Esophagus muscularis mucosa (tissue), 4 donors: ENCODE results near the gene LENG1. TPM values are rescaled to one million over a fixed set of nuclear protein-coding genes. Genes with fewer than 3 reads are reported as not detected.
"Not testable (repeated sequence)": the region's sequence is repeated elsewhere in the genome, so short reads cannot be mapped to it uniquely, and the experiment has no call there.

Experiments
- DNase-seq: peaks from one replicate; pipeline ENCODE4 v3.0.0-alpha.2; 2017; ENCODE audit errors: extremely low spot score
- H3K27ac ChIP-seq, 4 donors: fragments of 200-600 bp; sonication (generic); replicated peaks in 1 of 4; 1 replicate in 3 of 4; 2 replicates in 1 of 4; pipeline ENCODE4 v1.5.1; 2016 to 2019; ENCODE audit warnings: mild to moderate bottlenecking in 1 of 4
- H3K27me3 ChIP-seq, 4 donors: fragments of 200-600 bp; sonication (generic); one replicate each; pipeline versions ENCODE4 v1.5.1 to v1.6.0; 2016 to 2019
- H3K36me3 ChIP-seq, 4 donors: fragments of 200-600 bp; sonication (generic); one replicate each; pipeline ENCODE4 v1.5.1; 2016 to 2019
- H3K4me1 ChIP-seq, 4 donors: fragments of 200-600 bp; sonication (generic); one replicate each; pipeline ENCODE4 v1.5.1; 2016 to 2019
- H3K4me3 ChIP-seq, 4 donors: fragments of 200-600 bp; sonication (generic); 1 replicate in 2 of 4; 2 replicates in 2 of 4; pipeline ENCODE4 v1.5.1; 2016 to 2019; ENCODE audit warnings: mild to moderate bottlenecking in 4 of 4, moderate library complexity in 1 of 4
- H3K9me3 ChIP-seq, 4 donors: fragments of 200-600 bp; sonication (generic); 1 replicate in 3 of 4; 2 replicates in 1 of 4; pipeline ENCODE4 v1.5.1; 2016 to 2019
- EP300 ChIP-seq: sonication (generic); formaldehyde crosslinking; IDR thresholded peaks from one replicate; pipeline ENCODE4 v1.6.1; 2017; ENCODE audit warnings: antibody characterized with exemption
- POLR2A ChIP-seq: fragments of 450-650 bp; IDR thresholded peaks from one replicate; pipeline ENCODE4 v1.6.1; 2017; ENCODE audit warnings: antibody characterized with exemption, moderate library complexity, mild to moderate bottlenecking, low read depth
- POLR2AphosphoS5 ChIP-seq, 2 donors: sonication (generic); formaldehyde crosslinking; IDR thresholded peaks; one replicate each; pipeline ENCODE4 v1.6.1; 2017; ENCODE audit warnings: antibody characterized with exemption in 2 of 2
- WGBS: methylation state at CpG from one replicate; pipeline ENCODE4 v1.1.5; 2018; 5-methylcytosine and 5-hydroxymethylcytosine counted together
- intact Hi-C: fragments of 100-400 bp; cut with DNase I; formaldehyde crosslinking; loops from one replicate; pipeline ENCODE4 v1.15.1; 2023
- total RNA-seq, 4 donors: library from RNA; depleted of rRNA; stranded (reverse); fragments of >200 nt; gene quantifications; one replicate each; pipeline versions ENCODE4 v1.1.0 to v1.2.1, GENCODE V29; 2016
- TF ChIP-seq, protein P1 (sequence below), 3 experiments: fragments of 200-600 bp in 2 of 3; fragments of 450-650 bp in 1 of 3; sonication (generic) in 2 of 3; IDR thresholded peaks; one replicate each; pipeline ENCODE4 v1.5.1; 2017 to 2019; ENCODE audit warnings: antibody characterized with exemption in 3 of 3, mild to moderate bottlenecking in 2 of 3, moderate library complexity in 1 of 3

Gene LENG1
- total RNA-seq, 4 donors from 2014 or later = 10.0 to 12.7 (median 11.5) TPM

DNA sequence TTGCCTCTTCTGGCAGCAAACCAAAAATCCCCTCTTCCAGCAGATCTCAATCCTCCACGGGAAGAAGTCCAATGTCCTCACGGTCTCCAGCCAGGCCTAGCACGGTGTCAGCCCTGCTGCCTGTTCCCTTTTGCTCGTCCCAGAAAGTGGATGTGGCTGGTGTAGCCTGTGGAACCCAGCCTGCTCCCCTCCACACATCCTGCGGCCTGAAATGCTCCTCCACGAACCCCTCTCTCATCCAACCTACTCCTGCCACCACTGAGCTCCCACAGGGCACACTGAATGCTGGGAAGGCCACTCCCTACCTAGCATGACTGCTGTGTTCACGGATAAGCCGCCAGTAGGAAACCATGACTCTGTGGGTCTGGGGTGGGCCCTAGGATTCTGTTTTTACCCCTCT, 26.8 kb upstream of the LENG1 start:
- TF ChIP-seq EP300 = no peak
- TF ChIP-seq POLR2AphosphoS5 (IDR thresholded peaks at IDR 0.05) = no peak
- no peak for TF ChIP-seq POLR2A
- TF ChIP-seq, protein P1, sequence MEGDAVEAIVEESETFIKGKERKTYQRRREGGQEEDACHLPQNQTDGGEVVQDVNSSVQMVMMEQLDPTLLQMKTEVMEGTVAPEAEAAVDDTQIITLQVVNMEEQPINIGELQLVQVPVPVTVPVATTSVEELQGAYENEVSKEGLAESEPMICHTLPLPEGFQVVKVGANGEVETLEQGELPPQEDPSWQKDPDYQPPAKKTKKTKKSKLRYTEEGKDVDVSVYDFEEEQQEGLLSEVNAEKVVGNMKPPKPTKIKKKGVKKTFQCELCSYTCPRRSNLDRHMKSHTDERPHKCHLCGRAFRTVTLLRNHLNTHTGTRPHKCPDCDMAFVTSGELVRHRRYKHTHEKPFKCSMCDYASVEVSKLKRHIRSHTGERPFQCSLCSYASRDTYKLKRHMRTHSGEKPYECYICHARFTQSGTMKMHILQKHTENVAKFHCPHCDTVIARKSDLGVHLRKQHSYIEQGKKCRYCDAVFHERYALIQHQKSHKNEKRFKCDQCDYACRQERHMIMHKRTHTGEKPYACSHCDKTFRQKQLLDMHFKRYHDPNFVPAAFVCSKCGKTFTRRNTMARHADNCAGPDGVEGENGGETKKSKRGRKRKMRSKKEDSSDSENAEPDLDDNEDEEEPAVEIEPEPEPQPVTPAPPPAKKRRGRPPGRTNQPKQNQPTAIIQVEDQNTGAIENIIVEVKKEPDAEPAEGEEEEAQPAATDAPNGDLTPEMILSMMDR (IDR thresholded peaks at IDR 0.05) = no peak
- Histone ChIP-seq H3K4me3 (no peak overlapping the region), H3K4me1 (peaks cover 11 to 20% (median 15%) of the 10 kb centered on the region in 4 donors), H3K36me3 (peaks cover 0 to 22% (median 9%) of the 10 kb centered on the region in 4 donors), H3K27me3 (no peaks in the 10 kb centered on the region), H3K9me3 (no peaks in the 10 kb centered on the region), H3K27ac (no peak overlapping the region)
- no peak for DNase-seq
- intact Hi-C loops = no loop called here
- WGBS = 87% methylated on average over 8 of the region's 8 CpGs

DNA sequence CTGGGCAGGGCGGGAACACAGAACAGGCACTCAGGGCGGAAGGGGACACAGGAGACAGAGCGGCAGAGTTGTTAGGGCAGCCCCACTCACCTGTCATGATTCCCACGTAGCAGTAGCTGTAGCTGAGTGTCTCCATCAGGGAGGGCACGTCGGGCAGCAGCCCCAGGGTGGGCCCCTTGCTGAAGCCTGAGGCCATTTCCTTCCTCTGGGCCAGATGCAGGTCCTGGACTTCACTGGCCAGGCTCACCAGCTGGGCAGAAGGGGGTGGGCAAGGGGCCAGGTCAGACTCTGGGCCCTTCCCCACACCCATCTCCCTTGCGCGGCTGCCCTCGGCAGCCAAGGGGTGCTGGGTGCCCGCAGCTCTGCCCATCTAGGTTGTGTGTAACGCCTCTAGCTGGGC, 23.9 kb upstream of the LENG1 start:
- H3K36me3 ChIP-seq = peaks cover 0 to 47% (median 30%) of the 10 kb centered on the region in 4 donors
- WGBS = 89% methylated on average over 3 of the region's 11 CpGs

DNA sequence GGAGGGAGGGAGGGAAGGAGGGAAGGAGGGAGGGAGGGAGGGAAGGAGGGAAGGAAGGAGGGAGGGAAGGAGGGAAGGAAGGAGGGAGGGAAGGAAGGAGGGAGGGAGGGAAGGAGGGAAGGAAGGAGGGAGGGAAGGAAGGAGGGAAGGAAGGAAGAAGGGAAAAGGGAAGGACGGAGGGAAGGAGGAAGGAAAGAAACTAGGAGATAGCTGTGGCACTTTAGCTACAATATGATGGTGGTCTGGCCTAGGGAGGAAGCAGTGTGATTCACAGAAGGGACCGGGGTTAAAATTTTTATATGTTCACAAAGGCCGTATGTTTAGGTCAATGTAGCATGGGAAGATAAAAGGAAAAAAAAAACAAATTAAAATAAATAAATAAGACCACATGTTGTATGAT, 22.4 kb upstream of the LENG1 start:
- H3K9me3 ChIP-seq, H3K27ac ChIP-seq, H3K4me1 ChIP-seq, intact Hi-C loops, H3K4me3 ChIP-seq, DNase-seq, H3K27me3 ChIP-seq: not testable (repeated sequence)
- WGBS = 85% methylated on average over 3 of the region's 3 CpGs
- H3K36me3 ChIP-seq = peaks cover 0 to 47% (median 32%) of the 10 kb centered on the region in 4 donors

More for the DNA sequence above, 23.9 kb upstream of the LENG1 start:
- TF ChIP-seq POLR2AphosphoS5 (IDR thresholded peaks at IDR 0.05) = no peak
- H3K4me1 ChIP-seq = peaks cover 5 to 11% (median 7%) of the 10 kb centered on the region in 4 donors
- intact Hi-C loops = no loop called here
- no peaks in the 10 kb centered on the region for H3K27me3 ChIP-seq
- no peak for DNase-seq
- no peak overlapping the region for H3K27ac ChIP-seq
- no peak overlapping the region for H3K4me3 ChIP-seq
- no peaks in the 10 kb centered on the region for H3K9me3 ChIP-seq

DNA sequence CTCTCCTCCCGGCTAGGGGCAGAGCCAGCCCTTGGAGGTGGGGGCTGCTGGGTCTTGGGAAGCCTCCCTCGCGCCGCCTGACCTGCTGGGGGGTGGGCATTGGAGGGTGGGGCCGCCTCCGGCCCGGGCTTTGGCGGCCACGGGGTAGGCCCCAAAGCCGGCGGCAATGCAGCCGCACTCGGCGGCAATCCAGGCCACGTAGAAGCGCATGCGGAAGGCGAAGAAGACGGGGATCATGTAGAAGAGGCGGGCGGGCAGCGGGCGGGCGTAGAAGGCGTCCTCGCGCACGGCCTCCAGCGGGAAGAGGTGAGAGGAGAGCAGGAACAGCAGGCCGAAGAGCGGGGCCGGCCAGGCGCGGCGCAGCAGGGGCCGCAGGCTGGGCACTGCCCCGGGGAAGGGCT, 21.2 kb upstream of the LENG1 start:
- H3K27ac ChIP-seq = no peak overlapping the region
- intact Hi-C loops = no loop called here
- no peaks in the 10 kb centered on the region for H3K27me3 ChIP-seq
- no peaks in the 10 kb centered on the region for H3K9me3 ChIP-seq
- no peaks in the 10 kb centered on the region for H3K4me1 ChIP-seq
- H3K36me3 ChIP-seq = peaks cover 0 to 42% (median 30%) of the 10 kb centered on the region in 4 donors
- DNase-seq = no peak
- TF ChIP-seq, protein P1 (IDR thresholded peaks at IDR 0.05) = no peak
- no peak for TF ChIP-seq EP300
- WGBS = 94% methylated on average over 37 of the region's 37 CpGs
- H3K4me3 ChIP-seq = no peak overlapping the region

DNA sequence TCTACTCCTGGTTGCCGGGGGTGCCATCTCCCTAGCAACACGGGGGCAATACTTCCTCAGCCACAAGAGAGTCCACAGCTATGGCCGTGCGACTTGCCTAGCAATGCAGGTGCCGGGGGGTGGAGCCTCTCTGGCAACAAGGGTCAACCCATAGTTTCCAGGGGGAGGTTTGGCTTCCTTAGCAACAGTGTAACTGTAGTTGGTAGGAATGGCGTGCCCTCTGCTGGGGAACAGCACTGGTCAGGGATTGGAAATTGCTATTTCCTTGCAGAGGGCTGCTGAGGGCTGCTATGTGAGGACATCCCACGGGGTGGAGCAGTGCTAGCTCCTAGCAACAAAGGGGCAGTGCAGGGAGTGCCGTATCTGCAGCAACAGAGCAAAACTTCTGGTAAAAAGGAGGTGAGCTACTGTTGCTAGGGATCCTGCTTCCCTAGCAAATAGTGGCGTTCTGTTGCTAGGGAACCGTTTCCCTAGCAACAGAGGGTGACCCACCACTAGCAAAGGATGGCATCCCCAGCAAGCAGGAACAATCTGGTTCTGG, 20.5 kb upstream of the LENG1 start:
- H3K27me3 ChIP-seq = no peaks in the 10 kb centered on the region
- TF ChIP-seq EP300 (no peak), POLR2AphosphoS5 (IDR thresholded peaks at IDR 0.05) (no peak), POLR2A (no peak)
- TF ChIP-seq, protein P1 (IDR thresholded peaks at IDR 0.05) = no peak
- no peaks in the 10 kb centered on the region for H3K9me3 ChIP-seq
- WGBS = 41% methylated on average over 2 of the region's 10 CpGs
- peaks cover 0 to 41% (median 30%) of the 10 kb centered on the region in 4 donors for H3K36me3 ChIP-seq
- H3K4me1 ChIP-seq = no peaks in the 10 kb centered on the region
- H3K4me3 ChIP-seq = no peak overlapping the region
- intact Hi-C loops = no loop called here
- DNase-seq = no peak
- H3K27ac ChIP-seq = no peak overlapping the region

DNA sequence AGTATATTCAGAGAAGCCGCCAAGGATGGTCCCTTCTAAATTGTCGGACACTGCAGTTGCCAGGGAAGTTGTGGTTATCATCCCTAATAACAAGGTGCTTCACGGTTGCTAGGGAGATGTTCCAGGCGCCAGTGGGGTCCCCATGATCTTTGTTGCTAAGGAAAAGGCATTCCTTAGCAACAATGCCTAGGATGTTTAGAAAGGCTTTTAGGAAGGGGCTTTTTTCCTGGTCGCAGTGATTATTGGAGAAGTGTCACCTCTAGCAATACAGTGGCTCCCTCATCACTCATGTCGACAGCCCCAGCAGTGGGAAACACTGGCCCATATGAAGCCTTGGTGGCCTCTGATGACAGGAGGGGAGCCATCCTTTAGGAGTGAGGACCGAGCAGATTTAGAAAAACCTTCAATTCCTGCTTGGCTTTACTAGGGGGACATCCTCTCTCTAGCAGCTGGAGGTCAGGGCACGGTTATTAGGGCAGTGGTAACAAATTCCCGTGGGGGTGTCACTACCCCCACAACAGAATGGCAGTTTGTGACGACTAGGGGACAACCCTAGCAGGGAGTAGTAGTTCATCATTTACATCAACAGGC, 19.8 kb upstream of the LENG1 start:
- WGBS = 76% methylated on average over 10 of the region's 10 CpGs
- TF ChIP-seq POLR2A (no peak), EP300 (no peak), POLR2AphosphoS5 (IDR thresholded peaks at IDR 0.05) (no peak)
- TF ChIP-seq, protein P1 (IDR thresholded peaks at IDR 0.05) = no peak
- H3K4me3 ChIP-seq = no peak overlapping the region
- no peaks in the 10 kb centered on the region for H3K4me1 ChIP-seq
- H3K27me3 ChIP-seq = peaks cover 0 to 2% (median 0%) of the 10 kb centered on the region in 4 donors
- no peak for DNase-seq
- H3K9me3 ChIP-seq = no peaks in the 10 kb centered on the region
- H3K36me3 ChIP-seq = peaks cover 0 to 41% (median 30%) of the 10 kb centered on the region in 4 donors
- intact Hi-C loops = no loop called here
- no peak overlapping the region for H3K27ac ChIP-seq
